ENCODE data around the gene CDC42BPG. TPM values are rescaled to one million over a fixed set of nuclear protein-coding genes. Genes with fewer than 3 reads are reported as not detected.

Gene CDC42BPG
- total RNA-seq, 1 donor from 2014 or later, result 0.62 TPM

GRCh38 chr11:64867748-64868462 is 23.5 kb upstream of the CDC42BPG start:
- no peak for DNase-seq (ENCODE audit: low read depth)

GRCh38 chr11:64866173-64866491 is 21.7 kb upstream of the CDC42BPG start:
- DNase-seq (ENCODE audit: low read depth), result no peak

GRCh38 chr11:64865286-64866172 is 21.1 kb upstream of the CDC42BPG start:
- peak; percentile 85 for DNase-seq (ENCODE audit: low read depth)

GRCh38 chr11:64864473-64865285 is 20.2 kb upstream of the CDC42BPG start:
- DNase-seq (ENCODE audit: low read depth), result peak; percentile 97

- no peak for DNase-seq (ENCODE audit: low read depth)
Observed at GRCh38 chr11:64864135-64864472, 19.7 kb upstream of the CDC42BPG start.

GRCh38 chr11:64863391-64864060 is 19.1 kb upstream of the CDC42BPG start:
- DNase-seq (ENCODE audit: low read depth), result no peak

- no peak for DNase-seq (ENCODE audit: low read depth)
Observed at GRCh38 chr11:64862987-64863390, 18.5 kb upstream of the CDC42BPG start.

- DNase-seq (ENCODE audit: low read depth), result no peak
Observed at GRCh38 chr11:64861227-64861975, 16.9 kb upstream of the CDC42BPG start.

GRCh38 chr11:64859542-64860414 is 15.3 kb upstream of the CDC42BPG start:
- no peak for DNase-seq (ENCODE audit: low read depth)

GRCh38 chr11:64858467-64859263 is 14.2 kb upstream of the CDC42BPG start:
- DNase-seq (ENCODE audit: low read depth), result peak; percentile 99

GRCh38 chr11:64857485-64857884 is 13.0 kb upstream of the CDC42BPG start:
- no peak for DNase-seq (ENCODE audit: low read depth)

- DNase-seq (ENCODE audit: low read depth), result peak; percentile 98
Observed at GRCh38 chr11:64856382-64857227, 12.2 kb upstream of the CDC42BPG start.

GRCh38 chr11:64855596-64856304 is 11.3 kb upstream of the CDC42BPG start:
- DNase-seq (ENCODE audit: low read depth), result no peak

- DNase-seq (ENCODE audit: low read depth), result peak; percentile 96
Observed at GRCh38 chr11:64854534-64855502, 10.4 kb upstream of the CDC42BPG start.

- no peak for DNase-seq (ENCODE audit: low read depth)
Observed at GRCh38 chr11:64854157-64854533, 9.7 kb upstream of the CDC42BPG start.

- no peak for DNase-seq (ENCODE audit: low read depth)
Observed at GRCh38 chr11:64853709-64854108, 9.3 kb upstream of the CDC42BPG start.

All from myocyte (in vitro differentiated cells).